SU-DHL-6 (cell line): ENCODE measurements around the gene C2CD4C.

Experiments
- H2AFZ ChIP-seq: fragments of 200-600 bp; sonication (generic); 2 replicates; pipeline ENCODE4 v1.6.1; 2014; ENCODE audit warnings: low read depth, mild to moderate bottlenecking, moderate library complexity, mixed read lengths, antibody characterized with exemption, low read length; ENCODE audit not compliant: severe bottlenecking
- H3F3A ChIP-seq: fragments of 200-600 bp; shearing (Covaris generic); 2 replicates; pipeline ENCODE4 v1.6.0; 2016; ENCODE audit warnings: antibody characterized with exemption, mild to moderate bottlenecking; ENCODE audit not compliant: insufficient read depth
- H3K27ac ChIP-seq: fragments of 200-600 bp; sonication (generic); 2 replicates; pipeline ENCODE4 v1.5.1; 2016; ENCODE audit warnings: low read depth, mild to moderate bottlenecking, low read length, moderate library complexity, mixed read lengths
- H3K27me3 ChIP-seq: fragments of 200-600 bp; sonication (generic), shearing (Covaris generic); 2 replicates; pipeline ENCODE4 v1.6.0; 2014; ENCODE audit warnings: mild to moderate bottlenecking, low read length
- H3K36me3 ChIP-seq: fragments of 200-600 bp; sonication (generic); 2 replicates; pipeline ENCODE4 v1.6.1; 2014; ENCODE audit warnings: mild to moderate bottlenecking, low read length, mixed read lengths
- H3K4me2 ChIP-seq: fragments of 300-600, 200-600 bp; shearing (Covaris generic), sonication (generic); 2 replicates; pipeline ENCODE4 v1.6.0; 2014; ENCODE audit warnings: low read length, low read depth, mild to moderate bottlenecking; ENCODE audit not compliant: poor library complexity, severe bottlenecking
- H3K4me3 ChIP-seq: fragments of 200-600 bp; sonication (generic); 2 replicates; pipeline ENCODE4 v1.5.1; 2014; ENCODE audit warnings: antibody characterized with exemption, low read length, mild to moderate bottlenecking, mixed read lengths; ENCODE audit not compliant: insufficient read depth, poor library complexity, severe bottlenecking
- H3K79me2 ChIP-seq: fragments of 200-600 bp; sonication (generic); 2 replicates; pipeline ENCODE4 v1.6.1; 2014; ENCODE audit warnings: mild to moderate bottlenecking, low read length, moderate library complexity; ENCODE audit not compliant: insufficient read depth
- H3K9ac ChIP-seq: fragments of 200-600 bp; sonication (generic); 2 replicates; pipeline ENCODE4 v1.7.0; 2014; ENCODE audit warnings: mild to moderate bottlenecking, low read length
- H3K9me2 ChIP-seq: fragments of 200-600 bp; sonication (generic); replicated peaks from 2 replicates; pipeline ENCODE4 v1.6.1; 2014; ENCODE audit warnings: low read length; ENCODE audit not compliant: insufficient read depth
- H3K9me3 ChIP-seq: fragments of 200-600 bp; sonication (generic); 2 replicates; pipeline ENCODE4 v1.6.1; 2014; ENCODE audit warnings: low read length, mixed read lengths; ENCODE audit not compliant: insufficient read depth
- H4K20me1 ChIP-seq: fragments of 200-600 bp; sonication (generic); 2 replicates; pipeline ENCODE4 v1.6.1; 2014; ENCODE audit warnings: low read depth, mild to moderate bottlenecking, antibody characterized with exemption, low read length, moderate library complexity, mixed read lengths
- CTCF ChIP-seq: fragments of 200-600 bp; sonication (generic); IDR thresholded peaks from one replicate; pipeline ENCODE4 v1.5.1; 2017; ENCODE audit warnings: antibody characterized with exemption, mild to moderate bottlenecking, low read length, moderate library complexity; ENCODE audit not compliant: insufficient read depth, poor library complexity, severe bottlenecking
- EZH2phosphoT487 ChIP-seq: fragments of 200-600 bp; sonication (generic), shearing (Covaris generic); conservative IDR thresholded peaks from 2 replicates; pipeline ENCODE4 v1.6.1; 2018; ENCODE audit warnings: mild to moderate bottlenecking, antibody characterized with exemption, low read length, moderate library complexity, mixed read lengths

Gene C2CD4C

GRCh38 chr19:402786-403185 lies 6.2 kb downstream of the C2CD4C start:
- H3K36me3 ChIP-seq = no peaks in the 10 kb centered on the region
- H2AFZ ChIP-seq = no peak overlapping the region
- no peak overlapping the region for H3K9ac ChIP-seq
- no peak overlapping the region for H3K4me2 ChIP-seq
- no peaks in the 10 kb centered on the region for H4K20me1 ChIP-seq
- no peak for TF ChIP-seq CTCF
- TF ChIP-seq EZH2phosphoT487 = no peak
- H3K79me2 ChIP-seq = no peaks in the 10 kb centered on the region
- no peaks in the 10 kb centered on the region for H3K9me2 ChIP-seq
- no peaks in the 10 kb centered on the region for H3F3A ChIP-seq
- no peak overlapping the region for H3K4me3 ChIP-seq
- H3K9me3 ChIP-seq = no peaks in the 10 kb centered on the region
- H3K27me3 ChIP-seq = no peaks in the 10 kb centered on the region
- H3K27ac ChIP-seq = no peak overlapping the region

GRCh38 chr19:401866-402511 lies 7.0 kb downstream of the C2CD4C start:
- H3K79me2 ChIP-seq = no peaks in the 10 kb centered on the region
- H3K9me2 ChIP-seq = no peaks in the 10 kb centered on the region
- no peak overlapping the region for H3K27ac ChIP-seq
- no peak for TF ChIP-seq CTCF
- no peak for TF ChIP-seq EZH2phosphoT487
- H3K4me2 ChIP-seq = no peak overlapping the region
- no peaks in the 10 kb centered on the region for H3K27me3 ChIP-seq
- H4K20me1 ChIP-seq = no peaks in the 10 kb centered on the region
- no peaks in the 10 kb centered on the region for H3K36me3 ChIP-seq
- H2AFZ ChIP-seq = no peak overlapping the region
- no peak overlapping the region for H3K9ac ChIP-seq
- H3F3A ChIP-seq = no peaks in the 10 kb centered on the region
- no peaks in the 10 kb centered on the region for H3K9me3 ChIP-seq
- no peak overlapping the region for H3K4me3 ChIP-seq

- Histone ChIP-seq H3K36me3 (no peaks in the 10 kb centered on the region), H4K20me1 (no peaks in the 10 kb centered on the region), H3K9me3 (no peaks in the 10 kb centered on the region), H3K9ac (no peak overlapping the region), H2AFZ (no peak overlapping the region), H3K27ac (no peak overlapping the region), H3K27me3 (no peaks in the 10 kb centered on the region), H3K4me3 (no peak overlapping the region), H3K4me2 (no peak overlapping the region), H3K79me2 (no peaks in the 10 kb centered on the region), H3F3A (no peaks in the 10 kb centered on the region), H3K9me2 (no peaks in the 10 kb centered on the region)
- TF ChIP-seq CTCF (no peak), EZH2phosphoT487 (no peak)
Measured at GRCh38 chr19:400976-401865, 7.7 kb downstream of the C2CD4C start.
